Activated CD8-positive, alpha-beta T cell treated with anti-CD3 and anti-CD28 coated beads for 36 hours (primary cell): ENCODE data around the gene GRP. TPM values are rescaled to one million over a fixed set of nuclear protein-coding genes. Genes with fewer than 3 reads are reported as not detected.
A peak's percentile ranks its signal among the peaks of the same experiment; 100 is the strongest.

Experiments
- ATAC-seq: fragments of 200-7000 bp; cut with Tn5 transposase; one replicate; pipeline ENCODE4 v1.10.0; 2021; ENCODE audit warnings: mild to moderate bottlenecking, moderate library complexity
- CTCF ChIA-PET: fragments of 350-600 bp; sonication (Branson Sonifier 250); formaldehyde crosslinking; loops from one replicate; lab custom pipeline; 2021; ENCODE audit warnings: antibody characterized with exemption; lab: Charles Lee
- POLR2A ChIA-PET: fragments of 350-600 bp; sonication (Branson Sonifier 250); formaldehyde crosslinking; loops from one replicate; lab custom pipeline; 2021; ENCODE audit warnings: antibody characterized with exemption; lab: Charles Lee
- DNase-seq: peaks from one replicate; pipeline ENCODE4 v3.0.0-alpha.2; 2020
- H3K27ac Mint-ChIP-seq: one replicate; pipeline ENCODE4 v1.8.0; 2021; ENCODE audit warnings: mild to moderate bottlenecking, mixed read lengths
- H3K27me3 Mint-ChIP-seq: one replicate; pipeline ENCODE4 v1.8.0; 2021; ENCODE audit warnings: mixed read lengths
- H3K36me3 Mint-ChIP-seq: one replicate; pipeline ENCODE4 v1.8.0; 2021; ENCODE audit warnings: low read depth, mixed read lengths
- H3K4me1 Mint-ChIP-seq: one replicate; pipeline ENCODE4 v1.8.0; 2021; ENCODE audit warnings: low read depth, mixed read lengths
- H3K4me3 Mint-ChIP-seq: one replicate; pipeline ENCODE4 v1.8.0; 2021; ENCODE audit warnings: mild to moderate bottlenecking, moderate library complexity, mixed read lengths
- H3K9me3 Mint-ChIP-seq: one replicate; pipeline ENCODE4 v1.8.0; 2021; ENCODE audit warnings: mixed read lengths
- CTCF ChIP-seq: fragments of 200-600 bp; IDR thresholded peaks from one replicate; pipeline ENCODE4 v1.8.0; 2022; ENCODE audit warnings: antibody characterized with exemption, mild to moderate bottlenecking
- intact Hi-C: fragments of 100-400 bp; cut with micrococcal nuclease; formaldehyde crosslinking; loops from one replicate; pipeline ENCODE4 v1.10.0; 2022
- total RNA-seq, 2 experiments: library from RNA; stranded (reverse); gene quantifications; one replicate each; pipeline ENCODE4 v1.2.3, GENCODE V29; 2021

GRP gene
- total RNA-seq, 2 experiments from 2014 or later: not detected

- H3K27me3 Mint-ChIP-seq: peaks cover 21% of the 10 kb centered on the region
- intact Hi-C loops: no loop called here
- DNase-seq (peak; percentile 16), ATAC-seq (no peak)
- no peaks in the 10 kb centered on the region for H3K9me3 Mint-ChIP-seq
- no peak for TF ChIP-seq CTCF
- no peaks in the 10 kb centered on the region for H3K4me1 Mint-ChIP-seq
- POLR2A ChIA-PET: no interaction called here
- no peak overlapping the region for H3K27ac Mint-ChIP-seq
- H3K4me3 Mint-ChIP-seq: no peak overlapping the region
- no peaks in the 10 kb centered on the region for H3K36me3 Mint-ChIP-seq
- CTCF ChIA-PET: interaction anchor here (1.0 to 3.1 kb wide), 5 partner anchors 19 to 173 kb away, joined by 3 to 8 read pairs (median 4); no protein-coding TSS in a partner anchor
These were observed 9.9 kb downstream of the GRP start for GRCh38 chr18:59229701-59230443.

- ATAC-seq (no peak), DNase-seq (no peak)
- ChIA-PET CTCF (interaction anchor here (0.6 to 3.1 kb wide), 5 partner anchors 18 to 467 kb away, joined by 3 to 8 read pairs (median 4); no protein-coding TSS in a partner anchor), POLR2A (no interaction called here)
- no peak overlapping the region for H3K27ac Mint-ChIP-seq
- intact Hi-C loops: no loop called here
- peaks cover 20% of the 10 kb centered on the region for H3K27me3 Mint-ChIP-seq
- H3K36me3 Mint-ChIP-seq: no peaks in the 10 kb centered on the region
- no peaks in the 10 kb centered on the region for H3K4me1 Mint-ChIP-seq
- TF ChIP-seq CTCF: no peak
- no peaks in the 10 kb centered on the region for H3K9me3 Mint-ChIP-seq
- H3K4me3 Mint-ChIP-seq: no peak overlapping the region
These were observed 11.2 kb downstream of the GRP start for GRCh38 chr18:59231114-59231513.

GRCh38 chr18:59231877-59232276 lies 11.9 kb downstream of the GRP start:
- H3K9me3 Mint-ChIP-seq: no peaks in the 10 kb centered on the region
- H3K27ac Mint-ChIP-seq: no peak overlapping the region
- CTCF ChIA-PET: interaction anchor here (0.8 to 3.1 kb wide), 3 partner anchors 17 to 468 kb away, joined by 3 to 8 read pairs (median 4); no protein-coding TSS in a partner anchor
- POLR2A ChIA-PET: no interaction called here
- no peak for ATAC-seq
- no peak for DNase-seq
- no peaks in the 10 kb centered on the region for H3K4me1 Mint-ChIP-seq
- no peak for TF ChIP-seq CTCF
- peaks cover 27% of the 10 kb centered on the region for H3K27me3 Mint-ChIP-seq
- no peaks in the 10 kb centered on the region for H3K36me3 Mint-ChIP-seq
- intact Hi-C loops: no loop called here
- no peak overlapping the region for H3K4me3 Mint-ChIP-seq

GRCh38 chr18:59232309-59233016 lies 12.5 kb downstream of the GRP start:
- Mint-ChIP-seq H3K9me3 (no peaks in the 10 kb centered on the region), H3K4me3 (no peak overlapping the region), H3K27me3 (peaks cover 28% of the 10 kb centered on the region), H3K27ac (no peak overlapping the region), H3K4me1 (no peaks in the 10 kb centered on the region), H3K36me3 (no peaks in the 10 kb centered on the region)
- DNase-seq (no peak), ATAC-seq (no peak)
- TF ChIP-seq CTCF: no peak
- intact Hi-C loops: no loop called here
- CTCF ChIA-PET: interaction anchor here (1.0 to 3.1 kb wide), 2 partner anchors 17 to 170 kb away, joined by 4 to 8 read pairs; no protein-coding TSS in a partner anchor
- POLR2A ChIA-PET: no interaction called here

GRCh38 chr18:59233017-59233410 lies 13.1 kb downstream of the GRP start:
- intact Hi-C loops: no loop called here
- Mint-ChIP-seq H3K27me3 (peaks cover 28% of the 10 kb centered on the region), H3K36me3 (no peaks in the 10 kb centered on the region), H3K27ac (no peak overlapping the region), H3K4me3 (no peak overlapping the region), H3K9me3 (no peaks in the 10 kb centered on the region), H3K4me1 (no peaks in the 10 kb centered on the region)
- no peak for TF ChIP-seq CTCF
- ChIA-PET CTCF (no interaction called here), POLR2A (no interaction called here)
- ATAC-seq: no peak
- no peak for DNase-seq
